WTC11 (cell line): ENCODE measurements around the gene NTSR1. TPM values are rescaled to one million over a fixed set of nuclear protein-coding genes. Genes with fewer than 3 reads are reported as not detected.

Experiments
- ATAC-seq: fragments of 200-7000 bp; cut with Tn5 transposase; 2 replicates; pipeline ENCODE4 v1.10.0; 2021; ENCODE audit warnings: mild to moderate bottlenecking, moderate library complexity
- CTCF ChIA-PET: fragments of 300-600 bp; sonication (Branson Sonifier 250); formaldehyde crosslinking; loops from one replicate; lab custom pipeline; 2021; ENCODE audit warnings: antibody characterized with exemption; lab: Charles Lee
- POLR2A ChIA-PET: fragments of 350-600 bp; sonication (Branson Sonifier 250); formaldehyde crosslinking; loops from one replicate; lab custom pipeline; 2021; ENCODE audit warnings: antibody characterized with exemption; lab: Charles Lee
- DNase-seq: peaks from one replicate; pipeline ENCODE4 v3.0.0; 2021; ENCODE audit warnings: low spot score
- H3K27ac Mint-ChIP-seq: 2 replicates; pipeline ENCODE4 v1.8.0; 2021; ENCODE audit warnings: mixed read lengths
- H3K27me3 Mint-ChIP-seq: 2 replicates; pipeline ENCODE4 v1.8.0; 2021; ENCODE audit warnings: low read depth, mild to moderate bottlenecking, moderate library complexity, mixed read lengths
- H3K36me3 Mint-ChIP-seq: 2 replicates; pipeline ENCODE4 v1.8.0; 2021; ENCODE audit warnings: mixed read lengths
- H3K4me1 Mint-ChIP-seq: 2 replicates; pipeline ENCODE4 v1.8.0; 2022; ENCODE audit warnings: mixed read lengths
- H3K4me3 Mint-ChIP-seq: 2 replicates; pipeline ENCODE4 v1.8.0; 2021; ENCODE audit warnings: mild to moderate bottlenecking, moderate library complexity, mixed read lengths
- H3K9me3 Mint-ChIP-seq: 2 replicates; pipeline ENCODE4 v1.8.0; 2021; ENCODE audit warnings: mixed read lengths
- AR ChIP-seq: fragments of 250-450 bp; sonication (Bioruptor Pico); IDR thresholded peaks from 2 replicates; pipeline ENCODE4 v1.9.0; 2021; ENCODE audit warnings: mild to moderate bottlenecking
- ATF2 ChIP-seq: sonication (generic); formaldehyde crosslinking; IDR thresholded peaks from 2 replicates; pipeline ENCODE4 v1.8.1; 2022; ENCODE audit warnings: low read depth, missing genetic modification reagents, borderline replicate concordance
- CBFB ChIP-seq: sonication (generic); formaldehyde crosslinking; IDR thresholded peaks from 2 replicates; pipeline ENCODE4 v1.8.1; 2022; ENCODE audit warnings: mild to moderate bottlenecking, low read depth, missing genetic modification reagents
- ERG ChIP-seq: fragments of 250-450 bp; sonication (Bioruptor Pico); IDR thresholded peaks from 2 replicates; pipeline ENCODE4 v1.8.0; 2021; ENCODE audit warnings: mild to moderate bottlenecking
- ETV6 ChIP-seq: sonication (generic); formaldehyde crosslinking; IDR thresholded peaks from 2 replicates; pipeline ENCODE4 v1.8.1; 2022; ENCODE audit warnings: mild to moderate bottlenecking, missing genetic modification reagents
- GABPB1 ChIP-seq: sonication (generic); formaldehyde crosslinking; IDR thresholded peaks from 2 replicates; pipeline ENCODE4 v1.8.1; 2023; ENCODE audit warnings: mild to moderate bottlenecking, missing genetic modification reagents
- HMGXB4 ChIP-seq: sonication (generic); formaldehyde crosslinking; IDR thresholded peaks from 2 replicates; pipeline ENCODE4 v1.8.1; 2023; ENCODE audit warnings: mild to moderate bottlenecking, moderate library complexity, missing genetic modification reagents
- KAT7 ChIP-seq: sonication (generic); formaldehyde crosslinking; IDR thresholded peaks from 2 replicates; pipeline ENCODE4 v1.8.1; 2023; ENCODE audit warnings: missing genetic modification reagents, mild to moderate bottlenecking, borderline replicate concordance
- MYBL2 ChIP-seq: sonication (generic); formaldehyde crosslinking; IDR thresholded peaks from 2 replicates; pipeline ENCODE4 v1.8.1; 2023; ENCODE audit warnings: mild to moderate bottlenecking, moderate library complexity, missing genetic modification reagents
- PRDM15 ChIP-seq: sonication (generic); formaldehyde crosslinking; IDR thresholded peaks from 2 replicates; pipeline ENCODE4 v1.8.0; 2022; ENCODE audit warnings: missing genetic modification reagents
- RELA ChIP-seq: sonication (generic); formaldehyde crosslinking; IDR thresholded peaks from 2 replicates; pipeline ENCODE4 v1.8.1; 2022; ENCODE audit warnings: missing genetic modification reagents, mild to moderate bottlenecking, borderline replicate concordance
- SMAD4 ChIP-seq: sonication (generic); formaldehyde crosslinking; IDR thresholded peaks from 2 replicates; pipeline ENCODE4 v1.8.0; 2022; ENCODE audit warnings: mild to moderate bottlenecking, missing genetic modification reagents
- SP1 ChIP-seq: sonication (generic); formaldehyde crosslinking; conservative IDR thresholded peaks from 2 replicates; pipeline ENCODE4 v1.8.1; 2022; ENCODE audit warnings: missing genetic modification reagents
- ZBTB43 ChIP-seq: sonication (generic); formaldehyde crosslinking; IDR thresholded peaks from 2 replicates; pipeline ENCODE4 v1.8.1; 2023; ENCODE audit warnings: mild to moderate bottlenecking, missing genetic modification reagents
- ZNF219 ChIP-seq: sonication (generic); formaldehyde crosslinking; IDR thresholded peaks from 2 replicates; pipeline ENCODE4 v1.8.0; 2023; ENCODE audit warnings: missing genetic modification reagents, mild to moderate bottlenecking, borderline replicate concordance
- ZNF232 ChIP-seq: sonication (generic); formaldehyde crosslinking; IDR thresholded peaks from 2 replicates; pipeline ENCODE4 v1.8.0; 2022; ENCODE audit warnings: mild to moderate bottlenecking, missing genetic modification reagents
- ZNF263 ChIP-seq: sonication (generic); formaldehyde crosslinking; IDR thresholded peaks from 2 replicates; pipeline ENCODE4 v1.8.1; 2022; ENCODE audit warnings: low read depth, mild to moderate bottlenecking, moderate library complexity, missing genetic modification reagents
- ZNF425 ChIP-seq: fragments of 250-450 bp; sonication (Bioruptor Pico); conservative IDR thresholded peaks from 2 replicates; pipeline ENCODE4 v1.9.0; 2021; ENCODE audit warnings: mild to moderate bottlenecking
- ZNF512 ChIP-seq: sonication (generic); formaldehyde crosslinking; IDR thresholded peaks from 2 replicates; pipeline ENCODE4 v1.8.1; 2022; ENCODE audit warnings: missing genetic modification reagents, borderline replicate concordance
- total RNA-seq: library from RNA; stranded (reverse); gene quantifications from 3 replicates; pipeline ENCODE4 v1.2.3, GENCODE V29; 2021

Gene NTSR1
- total RNA-seq, 1 experiment from 2014 or later: 0.63 TPM

- DNase-seq (no peak), ATAC-seq (no peak)
- no peaks in the 10 kb centered on the region for H3K4me1 Mint-ChIP-seq
- H3K9me3 Mint-ChIP-seq: no peaks in the 10 kb centered on the region
- H3K27me3 Mint-ChIP-seq: peaks cover under 1% of the 10 kb centered on the region; the same call in 1 of the 2 replicates
- H3K27ac Mint-ChIP-seq: peak overlapping the region; percentile 19; the same call in 1 of the 2 replicates
- H3K4me3 Mint-ChIP-seq: no peak overlapping the region
- no peaks in the 10 kb centered on the region for H3K36me3 Mint-ChIP-seq
- POLR2A ChIA-PET: interaction anchor here (0.5 kb wide), 1 partner anchor 82 kb away, joined by 3 read pairs; no protein-coding TSS in a partner anchor
- CTCF ChIA-PET: interaction anchor here (2.2 to 3.3 kb wide), 2 partner anchors 11 to 12 kb away, joined by 5 to 22 read pairs; partner anchors contain the start of gene NTSR1
- TF ChIP-seq KAT7 (CRISPR knock-in tag) (no peak), ERG (CRISPR knock-in tag) (no peak), ZNF232 (CRISPR knock-in tag) (no peak), ZNF425 (no peak), SP1 (CRISPR knock-in tag) (no peak), ZBTB43 (CRISPR knock-in tag) (no peak), RELA (CRISPR knock-in tag) (no peak), HMGXB4 (CRISPR knock-in tag) (no peak), ATF2 (CRISPR knock-in tag) (no peak), ZNF263 (CRISPR knock-in tag) (no peak), GABPB1 (no peak), ETV6 (CRISPR knock-in tag) (no peak), MYBL2 (CRISPR knock-in tag) (no peak), ZNF512 (no peak), PRDM15 (CRISPR knock-in tag) (no peak), CBFB (no peak), AR (CRISPR knock-in tag) (no peak), SMAD4 (no peak), ZNF219 (no peak)
Observed at GRCh38 chr20:62697468-62697912, 11.1 kb upstream of the NTSR1 start.
